Nephron (organoid): Measurements from ENCODE around the gene LAMB4.

ENCODE experiments used
- H3K27ac Mint-ChIP-seq, 3 experiments: 2 replicates each; pipeline ENCODE4 v1.8.0; 2020; ENCODE audit warnings: mixed read lengths in 3 of 3, mild to moderate bottlenecking in 2 of 3, moderate library complexity in 1 of 3
- H3K27me3 Mint-ChIP-seq: 2 replicates; pipeline ENCODE4 v1.8.0; 2021; ENCODE audit warnings: low read depth, mild to moderate bottlenecking, moderate library complexity, mixed read lengths
- H3K36me3 Mint-ChIP-seq: 2 replicates; pipeline ENCODE4 v1.8.0; 2020; ENCODE audit warnings: low read depth, mixed read lengths
- H3K4me1 Mint-ChIP-seq: 2 replicates; pipeline ENCODE4 v1.8.0; 2020; ENCODE audit warnings: mixed read lengths
- H3K4me3 Mint-ChIP-seq, 3 experiments: 2 replicates each; pipeline ENCODE4 v1.8.0; 2020; ENCODE audit warnings: mild to moderate bottlenecking in 3 of 3, mixed read lengths in 3 of 3, moderate library complexity in 2 of 3
- H3K9me3 Mint-ChIP-seq: 2 replicates; pipeline ENCODE4 v1.8.0; 2020; ENCODE audit warnings: mixed read lengths
- CTCF ChIP-seq, 3 experiments: fragments of 200-600 bp; sonication (generic); IDR thresholded peaks; one replicate each; pipeline ENCODE4 v1.5.0; 2021; ENCODE audit warnings: antibody characterized with exemption in 3 of 3; ENCODE audit not compliant: unreplicated experiment in 3 of 3

Gene LAMB4

GRCh38 chr7:107993891-107994291 is 136.3 kb downstream of the LAMB4 start:
- Mint-ChIP-seq H3K27ac (peak overlapping the region; percentile 91 to 97 (median 92)), H3K27me3 (peaks cover 20% of the 10 kb centered on the region), H3K9me3 (no peaks in the 10 kb centered on the region), H3K4me3 (no peak overlapping the region), H3K4me1 (peaks cover 65% of the 10 kb centered on the region), H3K36me3 (peaks cover 68% of the 10 kb centered on the region)
- TF ChIP-seq CTCF (IDR thresholded peaks at IDR 0.05; ENCODE audit: unreplicated experiment in 3 of 3), result no peak

- H3K4me1 Mint-ChIP-seq, result peaks cover 43% of the 10 kb centered on the region
- H3K27ac Mint-ChIP-seq, result peak overlapping the region in 1 of 3 experiments; percentile 9
- no peak for TF ChIP-seq CTCF (IDR thresholded peaks at IDR 0.05; ENCODE audit: unreplicated experiment in 3 of 3)
These were observed 140.4 kb downstream of the LAMB4 start for GRCh38 chr7:107989618-107990373.

GRCh38 chr7:107982918-107983389 is 147.2 kb downstream of the LAMB4 start:
- Mint-ChIP-seq H3K4me3 (peak overlapping the region in 1 of 3 experiments; percentile 31), H3K9me3 (no peaks in the 10 kb centered on the region), H3K27me3 (peaks cover 10% of the 10 kb centered on the region), H3K36me3 (peaks cover 70% of the 10 kb centered on the region), H3K4me1 (peaks cover 33% of the 10 kb centered on the region), H3K27ac (peak overlapping the region; percentile 86 to 92 (median 89))
- TF ChIP-seq CTCF (IDR thresholded peaks at IDR 0.05; ENCODE audit: unreplicated experiment in 3 of 3), result peak in 2 of 3 experiments; percentile 31 to 42

More at GRCh38 chr7:107989618-107990373, 140.4 kb downstream of the LAMB4 start:
- peaks cover 19% of the 10 kb centered on the region for H3K27me3 Mint-ChIP-seq
- peaks cover 79% of the 10 kb centered on the region for H3K36me3 Mint-ChIP-seq
- no peaks in the 10 kb centered on the region for H3K9me3 Mint-ChIP-seq
- no peak overlapping the region for H3K4me3 Mint-ChIP-seq

- Mint-ChIP-seq H3K27me3 (peaks cover 3% of the 10 kb centered on the region), H3K4me3 (peak overlapping the region in 2 of 3 experiments; percentile 2 to 31), H3K36me3 (peaks cover 70% of the 10 kb centered on the region), H3K4me1 (peaks cover 30% of the 10 kb centered on the region), H3K27ac (peak overlapping the region; percentile 86 to 92 (median 89)), H3K9me3 (no peaks in the 10 kb centered on the region)
- TF ChIP-seq CTCF (IDR thresholded peaks at IDR 0.05; ENCODE audit: unreplicated experiment in 3 of 3), result no peak
These were observed 147.9 kb downstream of the LAMB4 start for GRCh38 chr7:107982042-107982840.

- TF ChIP-seq CTCF (IDR thresholded peaks at IDR 0.05; ENCODE audit: unreplicated experiment in 3 of 3), result no peak
- Mint-ChIP-seq H3K36me3 (peaks cover 69% of the 10 kb centered on the region), H3K4me3 (no peak overlapping the region), H3K27me3 (no peaks in the 10 kb centered on the region), H3K27ac (peak overlapping the region; percentile 86 to 92 (median 89)), H3K9me3 (no peaks in the 10 kb centered on the region), H3K4me1 (peaks cover 26% of the 10 kb centered on the region)
These were observed 148.7 kb downstream of the LAMB4 start for GRCh38 chr7:107981466-107981865.
